Calu3 (cell line): Measurements from ENCODE around the gene SAG. TPM values are rescaled to one million over a fixed set of nuclear protein-coding genes. Genes with fewer than 3 reads are reported as not detected.

ENCODE experiments used
- BruUV-seq: library from RNA; stranded (reverse); fragments of 400-500 nt; replicated peaks from 2 replicates; lab custom pipeline; 2021; lab: Mats Ljungman, UMichigan
- CTCF ChIA-PET: fragments of 300-600 bp; sonication (Branson Sonifier 250); formaldehyde crosslinking; loops from one replicate; lab custom pipeline; 2022; ENCODE audit warnings: antibody characterized with exemption; lab: Charles Lee
- DNase-seq: peaks from one replicate; pipeline ENCODE4 v3.0.0; 2022
- H3K27ac Mint-ChIP-seq: one replicate; pipeline ENCODE4 v1.8.0; 2022; ENCODE audit warnings: mixed read lengths; ENCODE audit not compliant: unreplicated experiment
- H3K27me3 Mint-ChIP-seq: one replicate; pipeline ENCODE4 v1.8.0; 2022; ENCODE audit warnings: mixed read lengths; ENCODE audit not compliant: unreplicated experiment
- H3K36me3 Mint-ChIP-seq: one replicate; pipeline ENCODE4 v1.8.0; 2022; ENCODE audit warnings: mild to moderate bottlenecking, moderate library complexity, mixed read lengths; ENCODE audit not compliant: insufficient read depth, unreplicated experiment
- H3K4me1 Mint-ChIP-seq: one replicate; pipeline ENCODE4 v1.8.0; 2022; ENCODE audit warnings: mild to moderate bottlenecking, low read depth, mixed read lengths; ENCODE audit not compliant: unreplicated experiment
- H3K4me3 Mint-ChIP-seq: one replicate; pipeline ENCODE4 v1.8.0; 2022; ENCODE audit warnings: mild to moderate bottlenecking, low read depth, moderate library complexity, mixed read lengths; ENCODE audit not compliant: unreplicated experiment
- H3K9me3 Mint-ChIP-seq: one replicate; pipeline ENCODE4 v1.8.0; 2022; ENCODE audit warnings: low read depth, mixed read lengths; ENCODE audit not compliant: unreplicated experiment
- intact Hi-C: fragments of 100-400 bp; cut with micrococcal nuclease; formaldehyde crosslinking; loops from one replicate; pipeline ENCODE4 v1.10.0; 2022; ENCODE audit not compliant: unreplicated experiment
- total RNA-seq: library from RNA; stranded (reverse); gene quantifications from 2 replicates; pipeline ENCODE4 v1.2.3, GENCODE V29; 2022
- TF ChIP-seq, protein P1 (sequence below): fragments of 200-600 bp; IDR thresholded peaks from one replicate; pipeline ENCODE4 v1.8.0; 2022; ENCODE audit warnings: antibody characterized with exemption; ENCODE audit not compliant: unreplicated experiment

Gene SAG
- total RNA-seq, 1 experiment from 2014 or later: not detected

- Mint-ChIP-seq H3K27me3 (no peaks in the 10 kb centered on the region), H3K4me1 (peaks cover 15% of the 10 kb centered on the region), H3K4me3 (no peak overlapping the region), H3K27ac (no peak overlapping the region), H3K9me3 (no peaks in the 10 kb centered on the region), H3K36me3 (no peaks in the 10 kb centered on the region)
- DNase-seq: no peak
- intact Hi-C loops: no loop called here
- CTCF ChIA-PET: no interaction called here
- TF ChIP-seq, protein P1, sequence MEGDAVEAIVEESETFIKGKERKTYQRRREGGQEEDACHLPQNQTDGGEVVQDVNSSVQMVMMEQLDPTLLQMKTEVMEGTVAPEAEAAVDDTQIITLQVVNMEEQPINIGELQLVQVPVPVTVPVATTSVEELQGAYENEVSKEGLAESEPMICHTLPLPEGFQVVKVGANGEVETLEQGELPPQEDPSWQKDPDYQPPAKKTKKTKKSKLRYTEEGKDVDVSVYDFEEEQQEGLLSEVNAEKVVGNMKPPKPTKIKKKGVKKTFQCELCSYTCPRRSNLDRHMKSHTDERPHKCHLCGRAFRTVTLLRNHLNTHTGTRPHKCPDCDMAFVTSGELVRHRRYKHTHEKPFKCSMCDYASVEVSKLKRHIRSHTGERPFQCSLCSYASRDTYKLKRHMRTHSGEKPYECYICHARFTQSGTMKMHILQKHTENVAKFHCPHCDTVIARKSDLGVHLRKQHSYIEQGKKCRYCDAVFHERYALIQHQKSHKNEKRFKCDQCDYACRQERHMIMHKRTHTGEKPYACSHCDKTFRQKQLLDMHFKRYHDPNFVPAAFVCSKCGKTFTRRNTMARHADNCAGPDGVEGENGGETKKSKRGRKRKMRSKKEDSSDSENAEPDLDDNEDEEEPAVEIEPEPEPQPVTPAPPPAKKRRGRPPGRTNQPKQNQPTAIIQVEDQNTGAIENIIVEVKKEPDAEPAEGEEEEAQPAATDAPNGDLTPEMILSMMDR: no peak
- BruUV-seq: no TSS peak
Observed at GRCh38 chr2:233384015-233384414, 76.4 kb downstream of the SAG start.

GRCh38 chr2:233384811-233385488, 77.3 kb downstream of the SAG start:
- CTCF ChIA-PET: no interaction called here
- intact Hi-C loops: no loop called here
- H3K36me3 Mint-ChIP-seq: no peaks in the 10 kb centered on the region
- no TSS peak for BruUV-seq
- DNase-seq: no peak
- no peaks in the 10 kb centered on the region for H3K27me3 Mint-ChIP-seq
- no peaks in the 10 kb centered on the region for H3K9me3 Mint-ChIP-seq
- H3K4me3 Mint-ChIP-seq: no peak overlapping the region
- no peak overlapping the region for H3K27ac Mint-ChIP-seq
- H3K4me1 Mint-ChIP-seq: peaks cover 15% of the 10 kb centered on the region
- TF ChIP-seq, protein P1: no peak

DNA sequence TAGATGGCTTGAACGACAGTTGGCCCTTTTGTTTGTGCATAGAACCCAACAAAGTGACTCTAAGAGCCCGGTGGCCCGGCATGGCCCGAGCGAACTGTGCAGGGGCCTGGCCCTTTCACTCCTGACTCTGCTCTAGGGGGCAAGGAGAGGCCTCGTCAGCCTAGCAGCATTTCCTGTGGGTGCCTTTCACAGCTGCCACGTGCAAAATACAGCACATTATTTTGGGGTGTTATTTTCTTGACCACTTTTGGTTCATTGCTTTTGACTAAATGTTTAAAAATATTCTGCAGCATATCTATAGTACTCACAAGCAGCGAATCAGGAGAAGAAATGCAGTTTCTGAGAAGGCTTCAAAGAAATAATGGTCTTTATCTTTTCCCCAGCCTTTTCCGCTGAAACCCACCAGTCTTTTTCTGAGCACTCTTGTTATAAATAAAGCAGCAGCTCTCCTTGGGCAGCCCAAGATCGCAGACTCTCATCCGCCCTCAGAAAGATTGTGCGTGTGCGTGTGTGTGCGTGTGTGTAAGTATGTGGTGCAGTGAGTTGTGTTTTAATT, 78.0 kb downstream of the SAG start:
- no TSS peak for BruUV-seq
- TF ChIP-seq, protein P1: no peak
- DNase-seq: no peak
- Mint-ChIP-seq H3K9me3 (no peaks in the 10 kb centered on the region), H3K27ac (no peak overlapping the region), H3K4me3 (no peak overlapping the region), H3K4me1 (peaks cover 15% of the 10 kb centered on the region), H3K36me3 (no peaks in the 10 kb centered on the region), H3K27me3 (no peaks in the 10 kb centered on the region)
- intact Hi-C loops: no loop called here
- CTCF ChIA-PET: no interaction called here

- no peak for DNase-seq
- no peak overlapping the region for H3K4me3 Mint-ChIP-seq
- BruUV-seq: no TSS peak
- TF ChIP-seq, protein P1: no peak
- CTCF ChIA-PET: no interaction called here
- no peaks in the 10 kb centered on the region for H3K27me3 Mint-ChIP-seq
- H3K9me3 Mint-ChIP-seq: no peaks in the 10 kb centered on the region
- peaks cover 7% of the 10 kb centered on the region for H3K4me1 Mint-ChIP-seq
- H3K36me3 Mint-ChIP-seq: no peaks in the 10 kb centered on the region
- intact Hi-C loops: no loop called here
- H3K27ac Mint-ChIP-seq: no peak overlapping the region
Observed at GRCh38 chr2:233386382-233387041, 78.9 kb downstream of the SAG start.
